ENCODE results near the gene OGFR.

OGFR gene

GRCh38 chr20:62816884-62817873, 12.5 kb downstream of the OGFR start, which contains the start of gene COL9A3:
Gene COL9A3, plus strand, starts transcription at chr20:62817050. Its CDS starts 15 bp downstream, at chr20:62817065.
- H3K4me1 ChIP-seq (ENCODE audit: control insufficient read depth, insufficient read depth, low read length): peaks cover 36% of the 10 kb centered on the region
- H3K27me3 ChIP-seq (ENCODE audit: control insufficient read depth, insufficient read depth, low read length): peaks cover 64% of the 10 kb centered on the region
- H3K4me3 ChIP-seq (ENCODE audit: low read length): no peak within 1 kb of the TSS

GRCh38 chr20:62817975-62818591, 13.4 kb downstream of the OGFR start:
- Histone ChIP-seq H3K36me3 (ENCODE audit: control insufficient read depth, insufficient read depth, low read length) (no peaks in the 10 kb centered on the region), H3K27me3 (ENCODE audit: control insufficient read depth, insufficient read depth, low read length) (peaks cover 64% of the 10 kb centered on the region), H3K9ac (ENCODE audit: low read length) (no peak overlapping the region), H3K4me3 (ENCODE audit: low read length) (no peak overlapping the region), H3K4me1 (ENCODE audit: control insufficient read depth, insufficient read depth, low read length) (peaks cover 36% of the 10 kb centered on the region), H3K9me3 (ENCODE audit: control insufficient read depth, low read length) (no peaks in the 10 kb centered on the region)

More at GRCh38 chr20:62816884-62817873, 12.5 kb downstream of the OGFR start, which contains the start of gene COL9A3:
- H3K9me3 ChIP-seq (ENCODE audit: control insufficient read depth, low read length): no peaks in the 10 kb centered on the region
- no peaks in the 10 kb centered on the region for H3K36me3 ChIP-seq (ENCODE audit: control insufficient read depth, insufficient read depth, low read length)
- no peak within 1 kb of the TSS for H3K9ac ChIP-seq (ENCODE audit: low read length)

- no peak overlapping the region for H3K9ac ChIP-seq (ENCODE audit: low read length)
- H3K4me3 ChIP-seq (ENCODE audit: low read length): no peak overlapping the region
These were observed 14.2 kb downstream of the OGFR start for GRCh38 chr20:62818592-62819493.

GRCh38 chr20:62819494-62820174, 15.0 kb downstream of the OGFR start:
- H3K4me3 ChIP-seq (ENCODE audit: low read length): no peak overlapping the region
- peaks cover 61% of the 10 kb centered on the region for H3K27me3 ChIP-seq (ENCODE audit: control insufficient read depth, insufficient read depth, low read length)
- no peak overlapping the region for H3K9ac ChIP-seq (ENCODE audit: low read length)

More at GRCh38 chr20:62818592-62819493, 14.2 kb downstream of the OGFR start:
- H3K9me3 ChIP-seq (ENCODE audit: control insufficient read depth, low read length): no peaks in the 10 kb centered on the region
- peaks cover 64% of the 10 kb centered on the region for H3K27me3 ChIP-seq (ENCODE audit: control insufficient read depth, insufficient read depth, low read length)
- peaks cover 36% of the 10 kb centered on the region for H3K4me1 ChIP-seq (ENCODE audit: control insufficient read depth, insufficient read depth, low read length)
- no peaks in the 10 kb centered on the region for H3K36me3 ChIP-seq (ENCODE audit: control insufficient read depth, insufficient read depth, low read length)

GRCh38 chr20:62820208-62820961, 15.8 kb downstream of the OGFR start:
- H3K4me1 ChIP-seq (ENCODE audit: control insufficient read depth, insufficient read depth, low read length): peaks cover 39% of the 10 kb centered on the region
- no peak overlapping the region for H3K4me3 ChIP-seq (ENCODE audit: low read length)
- H3K27me3 ChIP-seq (ENCODE audit: control insufficient read depth, insufficient read depth, low read length): peaks cover 54% of the 10 kb centered on the region
- H3K36me3 ChIP-seq (ENCODE audit: control insufficient read depth, insufficient read depth, low read length): no peaks in the 10 kb centered on the region
- H3K9me3 ChIP-seq (ENCODE audit: control insufficient read depth, low read length): no peaks in the 10 kb centered on the region
- H3K9ac ChIP-seq (ENCODE audit: low read length): no peak overlapping the region

More at GRCh38 chr20:62819494-62820174, 15.0 kb downstream of the OGFR start:
- H3K9me3 ChIP-seq (ENCODE audit: control insufficient read depth, low read length): no peaks in the 10 kb centered on the region
- H3K4me1 ChIP-seq (ENCODE audit: control insufficient read depth, insufficient read depth, low read length): peaks cover 41% of the 10 kb centered on the region
- no peaks in the 10 kb centered on the region for H3K36me3 ChIP-seq (ENCODE audit: control insufficient read depth, insufficient read depth, low read length)

GRCh38 chr20:62820962-62821725, 16.5 kb downstream of the OGFR start:
- no peak overlapping the region for H3K9ac ChIP-seq (ENCODE audit: low read length)
- no peaks in the 10 kb centered on the region for H3K9me3 ChIP-seq (ENCODE audit: control insufficient read depth, low read length)
- H3K4me3 ChIP-seq (ENCODE audit: low read length): no peak overlapping the region
- peaks cover 31% of the 10 kb centered on the region for H3K4me1 ChIP-seq (ENCODE audit: control insufficient read depth, insufficient read depth, low read length)
- peaks cover 46% of the 10 kb centered on the region for H3K27me3 ChIP-seq (ENCODE audit: control insufficient read depth, insufficient read depth, low read length)
- H3K36me3 ChIP-seq (ENCODE audit: control insufficient read depth, insufficient read depth, low read length): no peaks in the 10 kb centered on the region

- Histone ChIP-seq H3K27me3 (ENCODE audit: control insufficient read depth, insufficient read depth, low read length) (peaks cover 40% of the 10 kb centered on the region), H3K4me3 (ENCODE audit: low read length) (no peak overlapping the region)
These were observed 17.1 kb downstream of the OGFR start for GRCh38 chr20:62821726-62822210.

GRCh38 chr20:62822239-62822787, 17.7 kb downstream of the OGFR start:
- Histone ChIP-seq H3K27me3 (ENCODE audit: control insufficient read depth, insufficient read depth, low read length) (peaks cover 36% of the 10 kb centered on the region), H3K4me1 (ENCODE audit: control insufficient read depth, insufficient read depth, low read length) (peaks cover 26% of the 10 kb centered on the region), H3K4me3 (ENCODE audit: low read length) (no peak overlapping the region), H3K9ac (ENCODE audit: low read length) (no peak overlapping the region), H3K36me3 (ENCODE audit: control insufficient read depth, insufficient read depth, low read length) (no peaks in the 10 kb centered on the region), H3K9me3 (ENCODE audit: control insufficient read depth, low read length) (no peaks in the 10 kb centered on the region)

More at GRCh38 chr20:62821726-62822210, 17.1 kb downstream of the OGFR start:
- peaks cover 26% of the 10 kb centered on the region for H3K4me1 ChIP-seq (ENCODE audit: control insufficient read depth, insufficient read depth, low read length)
- H3K36me3 ChIP-seq (ENCODE audit: control insufficient read depth, insufficient read depth, low read length): no peaks in the 10 kb centered on the region
- H3K9ac ChIP-seq (ENCODE audit: low read length): no peak overlapping the region
- H3K9me3 ChIP-seq (ENCODE audit: control insufficient read depth, low read length): no peaks in the 10 kb centered on the region

- Histone ChIP-seq H3K9ac (ENCODE audit: low read length) (no peak overlapping the region), H3K36me3 (ENCODE audit: control insufficient read depth, insufficient read depth, low read length) (no peaks in the 10 kb centered on the region), H3K4me3 (ENCODE audit: low read length) (no peak overlapping the region), H3K27me3 (ENCODE audit: control insufficient read depth, insufficient read depth, low read length) (peaks cover 29% of the 10 kb centered on the region), H3K4me1 (ENCODE audit: control insufficient read depth, insufficient read depth, low read length) (peaks cover 25% of the 10 kb centered on the region), H3K9me3 (ENCODE audit: control insufficient read depth, low read length) (no peaks in the 10 kb centered on the region)
These were observed 18.4 kb downstream of the OGFR start for GRCh38 chr20:62822788-62823651.

Data from mucosa of stomach (tissue), 1 donor.